Mesenchymal stem cell (in vitro differentiated cells and primary cell): Measurements from ENCODE around the gene FUT9.

Experiments
- DNase-seq: peaks from one replicate; pipeline ENCODE4 v3.0.0-alpha.2; 2013
- H2AFZ ChIP-seq: one replicate; pipeline ENCODE4 v1.6.1; 2013; ENCODE audit warnings: low read depth, mild to moderate bottlenecking, control low read depth, inconsistent platforms, low read length, moderate library complexity
- H2AK5ac ChIP-seq: 2 replicates; pipeline ENCODE4 v1.6.1; 2013; ENCODE audit warnings: low read length, moderate library complexity, mild to moderate bottlenecking, inconsistent platforms; ENCODE audit not compliant: severe bottlenecking
- H2BK120ac ChIP-seq: one replicate; pipeline ENCODE4 v1.6.1; 2013; ENCODE audit warnings: low read depth, mild to moderate bottlenecking, inconsistent platforms, low read length, moderate library complexity
- H2BK12ac ChIP-seq, 2 experiments: one replicate each; pipeline ENCODE4 v1.6.1; 2013; ENCODE audit warnings: inconsistent platforms in 2 of 2, low read length in 2 of 2, mild to moderate bottlenecking in 2 of 2, moderate library complexity in 2 of 2, control low read depth in 1 of 2
- H2BK15ac ChIP-seq: one replicate; pipeline ENCODE4 v1.6.1; 2013; ENCODE audit warnings: mild to moderate bottlenecking, low read depth, inconsistent platforms; ENCODE audit not compliant: poor library complexity, severe bottlenecking
- H2BK5ac ChIP-seq: 2 replicates; pipeline ENCODE4 v1.6.1; 2013; ENCODE audit warnings: low read depth, mild to moderate bottlenecking, low read length, control low read depth, inconsistent platforms; ENCODE audit not compliant: poor library complexity, severe bottlenecking
- H3K14ac ChIP-seq, 2 experiments: one replicate each; pipeline ENCODE4 v1.6.1; 2013; ENCODE audit warnings: inconsistent platforms in 2 of 2, low read length in 2 of 2, control low read depth in 1 of 2, mild to moderate bottlenecking in 1 of 2, moderate library complexity in 1 of 2
- H3K18ac ChIP-seq, 2 experiments: one replicate each; pipeline ENCODE4 v1.6.1; 2013; ENCODE audit warnings: inconsistent platforms in 2 of 2, low read length in 2 of 2, control low read depth in 1 of 2, low read depth in 1 of 2, mild to moderate bottlenecking in 1 of 2
- H3K23ac ChIP-seq, 2 experiments: one replicate each; pipeline ENCODE4 v1.6.1; 2013; ENCODE audit warnings: inconsistent platforms in 2 of 2, low read length in 2 of 2, mild to moderate bottlenecking in 2 of 2, moderate library complexity in 2 of 2, control low read depth in 1 of 2
- H3K27ac ChIP-seq: 2 replicates; pipeline ENCODE4 v1.5.1; 2013; ENCODE audit warnings: mild to moderate bottlenecking, moderate library complexity, low read length, control low read depth, inconsistent platforms; ENCODE audit not compliant: poor library complexity, severe bottlenecking
- H3K27me3 ChIP-seq, 2 experiments: 2 replicates each; pipeline versions ENCODE4 v1.6.1 to v1.7.0; 2013; ENCODE audit warnings: low read length in 2 of 2, mild to moderate bottlenecking in 2 of 2, moderate library complexity in 2 of 2, control low read depth in 1 of 2, inconsistent platforms in 1 of 2; ENCODE audit not compliant: control insufficient read depth in 1 of 2, insufficient read depth in 1 of 2
- H3K36me3 ChIP-seq, 2 experiments: 2 replicates each; pipeline versions ENCODE4 v1.6.1 to v1.7.0; 2013; ENCODE audit warnings: low read length in 2 of 2, control low read depth in 1 of 2, inconsistent platforms in 1 of 2, low read depth in 1 of 2, mild to moderate bottlenecking in 1 of 2; ENCODE audit not compliant: insufficient read depth in 2 of 2, control insufficient read depth in 1 of 2
- H3K4ac ChIP-seq, 2 experiments: one replicate each; pipeline ENCODE4 v1.6.1; 2013; ENCODE audit warnings: inconsistent platforms in 2 of 2, low read length in 2 of 2, mild to moderate bottlenecking in 2 of 2, moderate library complexity in 2 of 2, control low read depth in 1 of 2, low read depth in 1 of 2
- H3K4me1 ChIP-seq: 2 replicates; pipeline ENCODE4 v1.6.1; 2013; ENCODE audit warnings: low read depth, low read length, control low read depth; ENCODE audit not compliant: control insufficient read depth, insufficient read depth
- H3K4me2 ChIP-seq: 2 replicates; pipeline ENCODE4 v1.6.1; 2013; ENCODE audit warnings: low read length, mild to moderate bottlenecking, inconsistent platforms; ENCODE audit not compliant: poor library complexity, severe bottlenecking
- H3K4me3 ChIP-seq, 2 experiments: 2 replicates each; pipeline versions ENCODE4 v1.5.1 to v1.7.0; 2013; ENCODE audit warnings: low read length in 2 of 2, mild to moderate bottlenecking in 2 of 2, control low read depth in 1 of 2, low read depth in 1 of 2; ENCODE audit not compliant: insufficient read depth in 1 of 2
- H3K79me1 ChIP-seq: replicated peaks from 2 replicates; pipeline ENCODE4 v1.6.1; 2013; ENCODE audit warnings: mild to moderate bottlenecking, control low read depth, low read length, inconsistent platforms; ENCODE audit not compliant: poor library complexity, severe bottlenecking
- H3K9ac ChIP-seq: 2 replicates; pipeline ENCODE4 v1.7.0; 2013; ENCODE audit warnings: mild to moderate bottlenecking, low read length, moderate library complexity
- H3K9me3 ChIP-seq: 2 replicates; pipeline ENCODE4 v1.7.0; 2013; ENCODE audit warnings: mild to moderate bottlenecking, low read length; ENCODE audit not compliant: control insufficient read depth
- H4K8ac ChIP-seq: one replicate; pipeline ENCODE4 v1.6.1; 2013; ENCODE audit warnings: inconsistent platforms, mild to moderate bottlenecking, low read length, moderate library complexity
- H4K91ac ChIP-seq: one replicate; pipeline ENCODE4 v1.6.1; 2013; ENCODE audit warnings: mild to moderate bottlenecking, low read length, inconsistent platforms
- WGBS: methylation state at CpG from one replicate; pipeline ENCODE4 v1.1.7; 2013; ENCODE audit warnings: mixed read lengths; 5-methylcytosine and 5-hydroxymethylcytosine counted together

Gene FUT9

DNA sequence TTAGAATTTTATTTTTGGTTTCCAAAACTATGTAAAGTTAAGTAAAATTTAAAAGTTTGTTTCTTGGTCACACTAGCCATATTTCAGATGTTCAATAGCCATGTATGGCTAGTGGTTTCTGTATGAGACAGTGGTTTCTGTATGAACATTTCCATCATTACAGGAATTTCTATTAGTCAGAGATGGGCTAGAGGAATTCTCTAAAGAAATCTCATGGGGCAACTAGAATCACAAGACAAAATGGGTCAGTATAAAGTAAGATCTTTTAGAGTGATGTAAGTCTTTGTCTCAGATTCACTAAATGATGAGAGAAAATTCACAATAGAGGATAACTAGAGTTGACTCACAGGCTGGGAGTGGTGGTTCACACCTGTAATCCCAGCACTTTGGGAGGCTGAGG, 149.0 kb downstream of the FUT9 start:
- H3K9ac ChIP-seq, result no peak overlapping the region
- H2BK15ac ChIP-seq, result no peak overlapping the region
- H3K18ac ChIP-seq, result no peak overlapping the region
- H3K27me3 ChIP-seq, result no peaks in the 10 kb centered on the region
- no peak overlapping the region for H4K91ac ChIP-seq
- DNase-seq, result no peak
- no peak overlapping the region for H3K14ac ChIP-seq
- no peak overlapping the region for H3K27ac ChIP-seq
- H3K36me3 ChIP-seq, result no peaks in the 10 kb centered on the region
- H2AK5ac ChIP-seq, result no peak overlapping the region
- H2BK5ac ChIP-seq, result no peak overlapping the region
- H2BK120ac ChIP-seq, result no peak overlapping the region
- H3K4ac ChIP-seq, result no peak overlapping the region
- H3K4me1 ChIP-seq, result no peaks in the 10 kb centered on the region
- H3K23ac ChIP-seq, result no peak overlapping the region
- no peak overlapping the region for H3K4me2 ChIP-seq
- H3K9me3 ChIP-seq, result peaks cover 2% of the 10 kb centered on the region
- H2BK12ac ChIP-seq, result no peak overlapping the region
- no peak overlapping the region for H3K4me3 ChIP-seq
- H4K8ac ChIP-seq, result no peak overlapping the region
- no peaks in the 10 kb centered on the region for H3K79me1 ChIP-seq
- H2AFZ ChIP-seq, result no peak overlapping the region

DNA sequence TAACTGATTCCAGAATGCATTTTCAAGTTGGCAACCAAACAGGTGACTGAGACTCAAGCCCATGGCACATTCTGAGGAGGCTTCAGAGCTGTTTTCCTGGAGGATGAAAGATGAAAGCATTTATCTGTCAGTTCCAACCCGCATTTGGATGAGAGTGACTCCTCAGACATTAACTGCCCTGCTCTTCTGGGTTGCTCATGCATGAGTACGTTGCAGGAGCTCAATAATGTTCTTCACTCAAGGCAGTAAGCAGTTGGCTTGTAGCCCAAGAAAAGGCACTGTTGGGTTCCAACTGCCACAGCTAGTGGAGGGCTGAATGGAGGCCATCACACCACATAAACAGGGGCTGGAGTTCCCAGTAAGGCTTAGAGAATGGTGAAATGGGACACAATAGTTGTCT, 155.3 kb downstream of the FUT9 start:
- H2AK5ac ChIP-seq, result no peak overlapping the region
- H2AFZ ChIP-seq, result no peak overlapping the region
- no peak overlapping the region for H3K4me2 ChIP-seq
- no peaks in the 10 kb centered on the region for H3K79me1 ChIP-seq
- H3K23ac ChIP-seq, result no peak overlapping the region
- H3K9me3 ChIP-seq, result peaks cover 5% of the 10 kb centered on the region
- H3K14ac ChIP-seq, result no peak overlapping the region
- no peaks in the 10 kb centered on the region for H3K4me1 ChIP-seq
- H4K8ac ChIP-seq, result no peak overlapping the region
- H3K9ac ChIP-seq, result no peak overlapping the region
- H4K91ac ChIP-seq, result no peak overlapping the region
- no peak overlapping the region for H2BK5ac ChIP-seq
- no peak overlapping the region for H3K4ac ChIP-seq
- no peaks in the 10 kb centered on the region for H3K36me3 ChIP-seq
- WGBS, result 68% methylated on average over 2 of the region's 2 CpGs
- no peak overlapping the region for H2BK12ac ChIP-seq
- no peak overlapping the region for H3K18ac ChIP-seq
- H2BK120ac ChIP-seq, result no peak overlapping the region
- no peak for DNase-seq
- H3K4me3 ChIP-seq, result no peak overlapping the region
- H2BK15ac ChIP-seq, result no peak overlapping the region
- H3K27me3 ChIP-seq, result no peaks in the 10 kb centered on the region
- H3K27ac ChIP-seq, result no peak overlapping the region

GRCh38 chr6:96184798-96185197, 169.0 kb downstream of the FUT9 start:
- Histone ChIP-seq H3K4me2 (no peak overlapping the region), H3K27me3 (no peaks in the 10 kb centered on the region), H3K18ac (no peak overlapping the region), H3K27ac (no peak overlapping the region), H2AK5ac (no peak overlapping the region), H3K9me3 (no peaks in the 10 kb centered on the region), H2BK12ac (no peak overlapping the region), H2BK5ac (no peak overlapping the region), H2BK120ac (no peak overlapping the region), H3K4me3 (no peak overlapping the region), H4K8ac (no peak overlapping the region), H4K91ac (no peak overlapping the region), H3K79me1 (no peaks in the 10 kb centered on the region), H3K9ac (no peak overlapping the region), H3K4ac (no peak overlapping the region), H2BK15ac (no peak overlapping the region), H3K36me3 (no peaks in the 10 kb centered on the region), H3K23ac (no peak overlapping the region), H3K4me1 (no peaks in the 10 kb centered on the region), H2AFZ (no peak overlapping the region), H3K14ac (no peak overlapping the region)
- 0% methylated on average over 1 of the region's 2 CpGs for WGBS
- DNase-seq, result no peak

- no peak overlapping the region for H2BK12ac ChIP-seq
- no peak overlapping the region for H2BK5ac ChIP-seq
- no peaks in the 10 kb centered on the region for H3K27me3 ChIP-seq
- H3K14ac ChIP-seq, result no peak overlapping the region
- no peak overlapping the region for H3K4me2 ChIP-seq
- H3K18ac ChIP-seq, result no peak overlapping the region
- no peak overlapping the region for H2AK5ac ChIP-seq
- H3K9me3 ChIP-seq, result no peaks in the 10 kb centered on the region
- H3K79me1 ChIP-seq, result no peaks in the 10 kb centered on the region
- no peak overlapping the region for H3K9ac ChIP-seq
- H2BK15ac ChIP-seq, result no peak overlapping the region
- no peak overlapping the region for H3K4ac ChIP-seq
- H3K27ac ChIP-seq, result no peak overlapping the region
- H3K23ac ChIP-seq, result no peak overlapping the region
- H2BK120ac ChIP-seq, result no peak overlapping the region
- H3K4me3 ChIP-seq, result no peak overlapping the region
- no peak overlapping the region for H2AFZ ChIP-seq
- no peaks in the 10 kb centered on the region for H3K36me3 ChIP-seq
- H4K91ac ChIP-seq, result no peak overlapping the region
- DNase-seq, result no peak
- WGBS, result no CpG with 5 or more reads among the region's 2 CpGs
- no peak overlapping the region for H4K8ac ChIP-seq
- no peaks in the 10 kb centered on the region for H3K4me1 ChIP-seq
Measured at GRCh38 chr6:96186094-96186493, 170.3 kb downstream of the FUT9 start.
